ENCODE measurements around the gene WDR44. TPM values are rescaled to one million over a fixed set of nuclear protein-coding genes. Genes with fewer than 3 reads are reported as not detected.

Gene WDR44
- total and polyA plus RNA-seq, 2 of the 4 experiments (the other 2 are of a cell fraction), result 10.0 to 11.8 TPM

DNA sequence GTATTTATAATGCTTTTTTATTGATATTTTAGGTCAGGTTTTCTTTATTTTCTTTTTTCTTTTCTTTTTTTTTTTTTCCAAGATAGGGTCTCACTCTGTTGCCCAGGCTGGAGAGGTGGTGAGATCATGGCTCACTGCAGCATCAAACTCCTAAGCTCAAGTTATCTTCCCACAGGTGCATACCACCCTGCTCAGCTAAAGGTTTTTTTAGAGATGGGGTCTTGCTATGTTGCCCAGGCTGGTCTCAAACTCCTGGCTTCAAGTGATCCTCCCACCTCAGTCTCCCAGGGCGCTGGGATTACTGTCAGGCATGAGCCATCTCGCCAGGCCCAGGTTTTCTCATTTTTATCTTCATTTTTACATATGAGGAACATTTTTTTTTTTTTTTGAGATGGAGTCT is 3.3 kb downstream of the WDR44 start:
- CTCF ChIA-PET, result interaction anchor here (0.6 kb wide), 1 partner anchor 49 kb away, joined by 4 read pairs; no protein-coding TSS in a partner anchor

More for the DNA sequence above, 3.3 kb downstream of the WDR44 start:
- Histone ChIP-seq H3K4me3 (ENCODE audit: insufficient read depth, low read depth, low read length) (no peak overlapping the region), H3K79me1 (ENCODE audit: low read depth in 1 of 2, low read length in 2 of 2) (peaks cover 0 to 8% of the 10 kb centered on the region in 2 experiments; a peak in 2 of 4 replicates), H4K20me1 (ENCODE audit: insufficient read depth, low read length) (peaks cover 42% of the 10 kb centered on the region), H3K36me3 (ENCODE audit: control insufficient read depth, insufficient read depth, low read length) (no peaks in the 10 kb centered on the region), H4K8ac (ENCODE audit: low read depth in 2 of 2, low read length in 2 of 2) (no peak overlapping the region), H2AK5ac (ENCODE audit: low read depth, low read length) (no peak overlapping the region), H2BK15ac (ENCODE audit: low read depth, low read length) (no peak overlapping the region), H3K9ac (ENCODE audit: low read depth, low read length) (no peak overlapping the region), H2BK20ac (ENCODE audit: low read depth, low read length) (no peak overlapping the region), H3K9me3 (ENCODE audit: control insufficient read depth, insufficient read depth, low read length) (no peaks in the 10 kb centered on the region), H3K4me2 (ENCODE audit: low read depth, low read length) (no peak overlapping the region), H3K27me3 (ENCODE audit: control insufficient read depth, insufficient read depth, low read length) (no peaks in the 10 kb centered on the region), H3K27ac (ENCODE audit: insufficient read depth, low read length) (no peak overlapping the region), H4K91ac (ENCODE audit: insufficient read depth, low read depth, low read length) (no peak overlapping the region), H3K14ac (replicated peaks; ENCODE audit: low read depth, low read length) (no peak overlapping the region), H3K18ac (ENCODE audit: low read depth, low read length) (no peak overlapping the region), H4K5ac (ENCODE audit: low read depth, low read length) (no peak overlapping the region), H2AK9ac (replicated peaks; ENCODE audit: low read depth, low read length, poor library complexity) (no peak overlapping the region), H3K4ac (ENCODE audit: low read depth, low read length) (no peak overlapping the region), H2AFZ (replicated peaks; ENCODE audit: low read length, poor library complexity) (no peak overlapping the region), H2BK120ac (ENCODE audit: low read depth, low read length) (no peak overlapping the region), H3K9me1 (ENCODE audit: insufficient read depth, low read length) (0 out of 2 replicates have a peak, but pooled peaks cover 6% of the 10 kb centered on the region), H3K4me1 (ENCODE audit: control insufficient read depth, insufficient read depth, low read length) (peaks cover 9% of the 10 kb centered on the region), H2BK5ac (ENCODE audit: low read depth, low read length, poor library complexity, severe bottlenecking) (no peak overlapping the region), H3K23ac (ENCODE audit: low read depth, low read length) (no peak overlapping the region), H3K56ac (ENCODE audit: extremely low read depth, insufficient read depth, low read length) (no peak overlapping the region)
- BruUV-seq (replicated peaks), result no TSS peak
- no peak for TF ChIP-seq NFE2L2 (IDR thresholded peaks at IDR 0.05; ENCODE audit: low read depth, low read length)
- TF ChIP-seq BHLHE40 (IDR thresholded peaks at IDR 0.05; ENCODE audit: low read depth, low read length), result no peak
- no peak for TF ChIP-seq USF2 (IDR thresholded peaks at IDR 0.05; ENCODE audit: low read depth, low read length)
- in situ Hi-C loops (cut with MboI; ENCODE audit: low sequenced_read_pairs), result no loop called here
- POLR2A ChIA-PET (ENCODE audit: unreplicated experiment), result no interaction called here
- no peak for DNase-seq
- intact Hi-C loops (cut with micrococcal nuclease), result no loop called here
- WGBS, 2 experiments (ENCODE audit: extremely low coverage in 2 of 2, insufficient read length in 1 of 2), result no CpG with 5 or more reads among the region's 2 CpGs
- ATAC-seq (ENCODE audit: low read depth), result no peak
- dilution Hi-C loops (cut with HindIII; ENCODE audit: low sequenced_read_pairs, unreplicated experiment), result no loop called here

Measured in IMR-90 (cell line).